Adrenal gland (tissue), 12 donors: ENCODE measurements around the gene CFAP77. TPM values are rescaled to one million over a fixed set of nuclear protein-coding genes. Genes with fewer than 3 reads are reported as not detected.

Source experiments
- DNase-seq, 7 donors: peaks; one replicate each; pipeline ENCODE4 v3.0.0-alpha.2; 2019 to 2020
- H3K27ac ChIP-seq, 5 donors: fragments of 200-600 bp; sonication (generic) in 4 of 5; 1 replicate in 3 of 5; 2 replicates in 2 of 5; pipeline versions ENCODE4 v1.5.1 to v1.8.0; 2016 to 2020; ENCODE audit warnings: mild to moderate bottlenecking in 1 of 5
- H3K27me3 ChIP-seq: fragments of 200-600 bp; 2 replicates; pipeline ENCODE4 v1.8.0; 2021
- H3K36me3 ChIP-seq, 2 donors: fragments of 200-600 bp; replicated peaks in 1 of 2; 1 replicate in 1 of 2; 2 replicates in 1 of 2; pipeline versions ENCODE4 v1.5.1 to v1.8.0; 2018 to 2022
- H3K4me1 ChIP-seq, 2 donors: fragments of 200-600 bp; replicated peaks in 1 of 2; 1 replicate in 1 of 2; 2 replicates in 1 of 2; pipeline versions ENCODE4 v1.5.1 to v1.8.0; 2018 to 2021
- H3K4me3 ChIP-seq, 4 donors: fragments of 200-600 bp; sonication (generic) in 3 of 4; one replicate each; pipeline ENCODE4 v1.5.1; 2016 to 2018
- H3K9me3 ChIP-seq, 3 donors: fragments of 200-600 bp; sonication (generic) in 1 of 3; replicated peaks in 1 of 3; 1 replicate in 2 of 3; 2 replicates in 1 of 3; pipeline versions ENCODE4 v1.5.1 to v1.8.0; 2016 to 2021
- POLR2A ChIP-seq, 2 donors: fragments of 450-650 bp; IDR thresholded peaks; one replicate each; pipeline ENCODE4 v1.6.1; 2017; ENCODE audit warnings: antibody characterized with exemption in 2 of 2, mild to moderate bottlenecking in 2 of 2, moderate library complexity in 1 of 2
- WGBS, 4 donors: extraction: QIAGEN DNeasy Blood & Tissue Kit in 2 of 4; methylation state at CpG; one replicate each; pipeline versions ENCODE4 v1.1.5 to v1.1.7; 2013 to 2017; 5-methylcytosine and 5-hydroxymethylcytosine counted together
- intact Hi-C, 2 donors: fragments of 100-400 bp; cut with DNase I; formaldehyde crosslinking; loops; one replicate each; pipeline versions ENCODE4 v1.14.1 to v1.15.0; 2022 to 2023
- polyA plus RNA-seq, 3 donors: library from polyadenylated mRNA; stranded (reverse); fragments of 200-250 nt in 2 of 3; fragments of 350-450 nt in 1 of 3; fragmentation: Illumina TruSeq in 1 of 3; extraction: RNeasy Lipid Tissue Mini Kit (QIAGEN cat#74804) in 1 of 3; gene quantifications; one replicate each; pipeline ENCODE4 v1.2.3, GENCODE V29; 2013 to 2014
- total RNA-seq, 9 donors: library from RNA; depleted of rRNA in 4 of 9; stranded (reverse); fragments of >200 nt in 4 of 9; fragments of 120-200 nt in 1 of 9; fragmentation: NEBNext Ultra II Directional in 1 of 9; extraction: Animal tissue kit (Norgen Biotek cat#: 25700) in 1 of 9; gene quantifications; one replicate each; pipeline versions ENCODE4 v1.1.0 to v1.2.4, GENCODE V29; 2013 to 2023
- TF ChIP-seq, protein P1 (sequence below), 6 experiments: fragments of 450-650 bp in 4 of 6; fragments of 200-600 bp in 2 of 6; sonication (generic) in 1 of 6; IDR thresholded peaks; 1 replicate in 5 of 6; 2 replicates in 1 of 6; pipeline versions ENCODE4 v1.5.1 to v1.8.0; 2016 to 2021; ENCODE audit warnings: antibody characterized with exemption in 6 of 6, mild to moderate bottlenecking in 2 of 6, moderate library complexity in 1 of 6
- donor health status: healthy with polysubstance abuse.
- donor health status: Bipolar disorder and iron deficiency.
- donor health status: DM: yes; HTN: yes; CAD: no.
- donor health status: DM: no; HTN: no; CAD: no.
- donor health status: DM: no; HTN: no; CAD: no.
- donor health status: DM: yes; HTN: yes; CAD: no.

The CFAP77 gene
- total and polyA plus RNA-seq, 12 donors, result not detected

DNA sequence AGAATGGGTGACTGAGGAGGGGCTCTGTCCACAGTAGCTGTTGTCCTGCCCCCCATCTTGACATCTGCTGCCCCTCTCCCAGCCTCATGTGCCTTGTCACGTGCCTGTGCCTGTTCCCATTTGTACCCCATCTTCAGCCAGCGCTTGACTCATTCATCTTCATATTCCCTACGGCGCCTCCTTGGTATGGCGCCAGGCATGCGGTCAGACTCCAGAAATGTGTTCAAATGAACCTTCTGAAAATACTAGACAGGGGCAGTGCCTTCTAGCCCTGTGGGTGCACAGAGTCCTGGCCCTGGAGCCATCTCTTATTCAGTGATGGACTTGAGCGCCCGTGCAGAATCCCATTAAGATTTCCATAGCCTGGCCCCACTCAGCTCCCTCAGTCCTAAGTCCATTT lies 46.2 kb downstream of the CFAP77 start:
- no peak for DNase-seq
- H3K27me3 ChIP-seq, result peaks cover 18% of the 10 kb centered on the region
- TF ChIP-seq, protein P1, sequence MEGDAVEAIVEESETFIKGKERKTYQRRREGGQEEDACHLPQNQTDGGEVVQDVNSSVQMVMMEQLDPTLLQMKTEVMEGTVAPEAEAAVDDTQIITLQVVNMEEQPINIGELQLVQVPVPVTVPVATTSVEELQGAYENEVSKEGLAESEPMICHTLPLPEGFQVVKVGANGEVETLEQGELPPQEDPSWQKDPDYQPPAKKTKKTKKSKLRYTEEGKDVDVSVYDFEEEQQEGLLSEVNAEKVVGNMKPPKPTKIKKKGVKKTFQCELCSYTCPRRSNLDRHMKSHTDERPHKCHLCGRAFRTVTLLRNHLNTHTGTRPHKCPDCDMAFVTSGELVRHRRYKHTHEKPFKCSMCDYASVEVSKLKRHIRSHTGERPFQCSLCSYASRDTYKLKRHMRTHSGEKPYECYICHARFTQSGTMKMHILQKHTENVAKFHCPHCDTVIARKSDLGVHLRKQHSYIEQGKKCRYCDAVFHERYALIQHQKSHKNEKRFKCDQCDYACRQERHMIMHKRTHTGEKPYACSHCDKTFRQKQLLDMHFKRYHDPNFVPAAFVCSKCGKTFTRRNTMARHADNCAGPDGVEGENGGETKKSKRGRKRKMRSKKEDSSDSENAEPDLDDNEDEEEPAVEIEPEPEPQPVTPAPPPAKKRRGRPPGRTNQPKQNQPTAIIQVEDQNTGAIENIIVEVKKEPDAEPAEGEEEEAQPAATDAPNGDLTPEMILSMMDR (IDR thresholded peaks at IDR 0.05), result no peak
- no peak for TF ChIP-seq POLR2A (IDR thresholded peaks at IDR 0.05)
- H3K9me3 ChIP-seq, result no peaks in the 10 kb centered on the region
- intact Hi-C loops, result no loop called here
- no peak overlapping the region for H3K27ac ChIP-seq
- H3K4me3 ChIP-seq, result no peak overlapping the region
- no peaks in the 10 kb centered on the region for H3K36me3 ChIP-seq
- WGBS, 4 donors, result 74 to 89% (median 78%) methylated on average over 8 of the region's 8 CpGs
- no peaks in the 10 kb centered on the region for H3K4me1 ChIP-seq

DNA sequence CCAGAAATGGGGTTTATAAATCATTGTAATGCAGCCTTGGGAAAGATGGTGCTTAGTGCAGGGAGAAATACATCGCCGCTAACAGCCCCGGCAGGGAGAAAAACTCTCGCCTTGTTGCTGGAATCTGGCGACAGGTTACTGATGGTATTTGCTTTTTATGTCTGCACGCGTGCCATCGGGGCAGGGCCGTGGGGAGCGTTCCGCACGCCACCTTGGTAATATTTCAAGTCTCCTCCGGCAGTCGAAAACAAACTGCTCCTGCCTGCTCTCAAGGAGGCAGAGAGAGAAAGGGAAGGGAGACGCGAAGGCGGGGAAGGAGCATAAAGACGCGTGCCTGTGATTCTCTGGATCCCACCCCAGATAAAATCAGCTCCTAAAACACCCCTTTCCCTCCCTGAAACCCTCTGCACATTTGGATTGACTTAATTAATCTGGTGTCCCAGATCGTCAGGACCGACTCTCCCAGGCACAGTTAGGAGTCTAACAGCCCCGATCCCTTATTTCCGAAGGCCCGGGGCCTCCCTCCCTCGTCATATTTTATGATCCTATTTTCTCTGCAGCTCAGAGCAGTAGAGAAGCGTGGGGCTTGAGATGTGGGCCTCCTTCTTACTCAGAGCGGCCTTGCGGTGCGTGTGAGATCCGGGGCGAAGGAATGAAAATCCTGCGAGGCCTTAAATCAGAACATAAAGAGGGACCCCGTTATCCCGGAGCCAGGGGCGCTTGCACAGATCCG lies 47.7 kb downstream of the CFAP77 start:
- WGBS, 4 donors, result 50 to 56% (median 52%) methylated on average over 35 to 36 of the region's 36 CpGs
- Histone ChIP-seq H3K36me3 (no peaks in the 10 kb centered on the region), H3K27ac (no peak overlapping the region), H3K27me3 (peaks cover 18% of the 10 kb centered on the region), H3K4me3 (no peak overlapping the region), H3K4me1 (no peaks in the 10 kb centered on the region), H3K9me3 (no peaks in the 10 kb centered on the region)
- DNase-seq, result no peak
- intact Hi-C loops, result no loop called here
- TF ChIP-seq, protein P1 (IDR thresholded peaks at IDR 0.05), result no peak
- TF ChIP-seq POLR2A (IDR thresholded peaks at IDR 0.05), result no peak

DNA sequence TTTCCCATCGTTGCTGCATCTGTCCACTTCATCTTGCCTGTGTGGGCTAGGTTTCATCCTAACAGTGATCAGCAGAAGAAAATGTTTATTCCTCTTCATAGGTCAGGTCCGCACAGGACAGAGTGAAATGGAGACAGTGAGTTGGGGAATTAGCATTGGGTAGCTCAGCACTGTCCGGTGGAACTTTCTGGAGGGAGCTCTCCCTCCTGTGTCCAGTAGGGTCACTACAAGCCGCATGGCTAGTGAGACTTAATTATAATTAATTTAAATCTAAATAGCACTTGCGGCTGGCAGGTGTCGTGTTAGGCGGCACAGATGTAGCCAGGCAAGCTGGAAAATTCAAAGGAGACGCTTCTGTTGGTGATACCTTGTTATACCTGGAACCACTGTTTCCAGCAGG lies 48.4 kb downstream of the CFAP77 start:
- TF ChIP-seq POLR2A (IDR thresholded peaks at IDR 0.05), result no peak
- TF ChIP-seq, protein P1 (IDR thresholded peaks at IDR 0.05), result no peak
- Histone ChIP-seq H3K27ac (no peak overlapping the region), H3K4me3 (no peak overlapping the region), H3K4me1 (no peaks in the 10 kb centered on the region), H3K27me3 (peaks cover 18% of the 10 kb centered on the region), H3K36me3 (no peaks in the 10 kb centered on the region), H3K9me3 (no peaks in the 10 kb centered on the region)
- WGBS, 4 donors, result 85 to 88% (median 87%) methylated on average over 8 of the region's 8 CpGs
- DNase-seq, result no peak
- intact Hi-C loops, result no loop called here

DNA sequence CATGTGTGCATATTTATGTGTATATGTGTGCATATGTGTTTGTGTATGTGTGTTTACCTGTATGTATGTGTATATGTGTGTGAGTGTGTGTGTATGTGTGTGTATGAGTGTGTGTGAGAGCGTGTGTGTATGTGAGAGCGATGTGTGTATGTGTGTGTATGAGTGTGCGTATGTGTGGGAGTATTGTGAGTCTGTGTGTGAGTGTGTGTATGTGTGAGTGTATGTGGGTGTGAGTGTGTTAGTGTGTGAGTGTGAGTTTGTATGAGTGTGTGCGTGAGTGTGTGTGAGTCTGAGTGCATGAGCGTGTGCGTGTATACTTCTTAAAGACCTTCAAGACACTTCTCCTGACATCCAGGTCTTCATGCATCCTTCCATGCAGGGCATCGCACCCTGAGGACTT lies 49.6 kb downstream of the CFAP77 start:
- peaks cover 18% of the 10 kb centered on the region for H3K27me3 ChIP-seq

More for the DNA sequence above, 49.6 kb downstream of the CFAP77 start:
- H3K27ac ChIP-seq, result no peak overlapping the region
- no peaks in the 10 kb centered on the region for H3K36me3 ChIP-seq
- H3K4me3 ChIP-seq, result no peak overlapping the region
- no peaks in the 10 kb centered on the region for H3K9me3 ChIP-seq
- H3K4me1 ChIP-seq, result no peaks in the 10 kb centered on the region
- TF ChIP-seq, protein P1 (IDR thresholded peaks at IDR 0.05), result no peak
- TF ChIP-seq POLR2A (IDR thresholded peaks at IDR 0.05), result no peak
- WGBS, 4 donors, result 91 to 96% (median 94%) methylated on average over 7 of the region's 7 CpGs
- DNase-seq, result no peak
- intact Hi-C loops, result no loop called here
